HepG2 (cell line): ENCODE results near the gene ACSS1. TPM values are rescaled to one million over a fixed set of nuclear protein-coding genes. Genes with fewer than 3 reads are reported as not detected.

ENCODE experiments used
- ATAC-seq: fragments of 200-7000 bp; cut with Tn5 transposase; 3 replicates; pipeline ENCODE4 v1.9.1; 2020; ENCODE audit warnings: mild to moderate bottlenecking, moderate library complexity
- BruUV-seq: library from RNA; stranded (reverse); fragments of 400-500 nt; replicated peaks from 2 replicates; lab custom pipeline; 2021; lab: Mats Ljungman, UMichigan
- CTCF ChIA-PET: fragments of 300-600 bp; formaldehyde crosslinking; extraction: SDS; loops from one replicate; lab custom pipeline; 2021; ENCODE audit warnings: low total read pairs, inconsistent platforms, low intra/inter-chr PET ratio; lab: Yijun Ruan, JAX
- POLR2A ChIA-PET: fragments of 350-600 bp; sonication (Branson Sonifier 250); formaldehyde crosslinking; loops from one replicate; lab custom pipeline; 2020; ENCODE audit warnings: antibody characterized with exemption, inconsistent platforms; lab: Yijun Ruan, JAX
- DNase-seq: peaks from one replicate; pipeline ENCODE4 v3.0.0-alpha.2; 2015; ENCODE audit warnings: low spot score
- FAIRE-seq: peaks from 3 replicates; lab custom pipeline; 2011; peaks lifted over from hg19 to GRCh38; lab: Jason Lieb, UNC
- H2AFZ ChIP-seq: one replicate; pipeline ENCODE4 v1.6.1; 2011; ENCODE audit warnings: low read length, inconsistent platforms
- H3K27ac ChIP-seq: fragments of 300-600 bp; 3 replicates; pipeline ENCODE4 v1.8.0; 2011; ENCODE audit warnings: mixed run types, mild to moderate bottlenecking, mixed read lengths, low read length, inconsistent platforms; ENCODE audit not compliant: insufficient read depth; ENCODE audit errors: extremely low read length
- H3K27me3 ChIP-seq, 2 experiments: fragments of 200-600 bp in 1 of 2; 2 replicates in 1 of 2; 3 replicates in 1 of 2; pipeline versions ENCODE4 v1.6.0 to v1.8.0; 2011; ENCODE audit warnings: low read length in 2 of 2, mild to moderate bottlenecking in 2 of 2, moderate library complexity in 2 of 2, inconsistent platforms in 1 of 2; ENCODE audit not compliant: insufficient read depth in 2 of 2, control insufficient read depth in 1 of 2
- H3K36me3 ChIP-seq, 2 experiments: fragments of 200-600 bp in 1 of 2; replicated peaks in 1 of 2; 2 replicates in 1 of 2; 3 replicates in 1 of 2; pipeline versions ENCODE4 v1.5.1 to v1.8.0; 2011; ENCODE audit warnings: low read length in 2 of 2, inconsistent platforms in 1 of 2; ENCODE audit not compliant: insufficient read depth in 2 of 2, control insufficient read depth in 1 of 2
- H3K4me1 ChIP-seq: 2 replicates; pipeline ENCODE4 v1.5.1; 2012; ENCODE audit warnings: low read length, inconsistent platforms; ENCODE audit not compliant: insufficient read depth
- H3K4me2 ChIP-seq: 2 replicates; pipeline ENCODE4 v1.6.0; 2011; ENCODE audit warnings: low read depth, low read length, inconsistent platforms
- H3K4me3 ChIP-seq, 3 experiments: fragments of 200-600 bp in 1 of 3; sonication (generic), shearing (Covaris generic) in 1 of 3; replicated peaks in 1 of 3; 2 replicates each; pipeline ENCODE4 v1.5.1; 2011 to 2016; ENCODE audit warnings: low read length in 3 of 3, inconsistent platforms in 2 of 3, low read depth in 2 of 3, mild to moderate bottlenecking in 2 of 3, control low read depth in 1 of 3, mixed read lengths in 1 of 3; ENCODE audit not compliant: insufficient read depth in 1 of 3
- H3K79me2 ChIP-seq: one replicate; pipeline ENCODE4 v1.6.1; 2011; ENCODE audit warnings: low read length, inconsistent platforms; ENCODE audit not compliant: insufficient read depth
- H3K9ac ChIP-seq: 2 replicates; pipeline ENCODE4 v1.6.0; 2011; ENCODE audit warnings: mild to moderate bottlenecking, low read depth, low read length, inconsistent platforms; ENCODE audit not compliant: insufficient read depth
- H3K9me3 ChIP-seq: 2 replicates; pipeline ENCODE4 v1.5.1; 2012; ENCODE audit warnings: mild to moderate bottlenecking, low read length
- H4K20me1 ChIP-seq: 2 replicates; pipeline ENCODE4 v1.6.0; 2011; ENCODE audit warnings: inconsistent platforms, mild to moderate bottlenecking, low read length, moderate library complexity; ENCODE audit not compliant: insufficient read depth
- ZNF343 ChIP-seq: sonication (generic); formaldehyde crosslinking; IDR thresholded peaks from 2 replicates; pipeline ENCODE4 v1.4.0; 2020; ENCODE audit warnings: mild to moderate bottlenecking, missing genetic modification reagents
- WGBS: methylation state at CpG from one replicate; pipeline ENCODE4 v1.1.6; 2017; ENCODE audit warnings: low lambda C conversion rate; 5-methylcytosine and 5-hydroxymethylcytosine counted together
- in situ Hi-C: cut with HindIII; loops from 2 replicates; pipeline ENCODE4 v1.10.0; 2017; ENCODE audit warnings: low pct_unique_long_range_greater_than_20kb; ENCODE audit not compliant: extremely low pct_ligation_motif_present
- intact Hi-C: fragments of 100-400 bp; cut with micrococcal nuclease; formaldehyde crosslinking; loops from one replicate; pipeline ENCODE4 v1.10.0; 2022; ENCODE audit not compliant: unreplicated experiment
- polyA plus RNA-seq, 8 experiments: library from polyadenylated mRNA; depleted of rRNA in 3 of 8; stranded (reverse) in 7 of 8; unstranded in 1 of 8; fragments of >200 nt; fragmentation: Illumina TruSeq in 4 of 8; extraction: Trizol in 4 of 8; gene quantifications; 2 replicates each; pipeline versions ENCODE4 v1.2.1 to v1.2.3, GENCODE V29; 2011 to 2016; ENCODE audit warnings: low read depth in 4 of 8, missing spikeins in 1 of 8, mixed read lengths in 1 of 8; ENCODE audit not compliant: insufficient read depth in 1 of 8
- total RNA-seq, 5 experiments: library from RNA; depleted of rRNA; stranded (reverse); fragments of >200 nt; fragmentation: Illumina TruSeq; extraction: Trizol; gene quantifications; 2 replicates each; pipeline ENCODE4 v1.2.3, GENCODE V29; 2016; ENCODE audit warnings: low read depth in 1 of 5
- TF ChIP-seq, protein P1 (sequence below): sonication (generic); formaldehyde crosslinking; IDR thresholded peaks from 2 replicates; pipeline ENCODE4 v1.5.1; 2020; ENCODE audit warnings: mild to moderate bottlenecking, missing genetic modification reagents, moderate library complexity
- TF ChIP-seq, protein P2 (sequence below): sonication (generic); formaldehyde crosslinking; IDR thresholded peaks from 2 replicates; pipeline ENCODE4 v1.5.1; 2020; ENCODE audit warnings: missing genetic modification reagents, mild to moderate bottlenecking, borderline replicate concordance

ACSS1 gene
- total and polyA plus RNA-seq, 2 of the 13 experiments (the other 11 are each of a cell fraction or from before 2014, with no cell fraction given): 15.2 to 41.6 TPM

DNA sequence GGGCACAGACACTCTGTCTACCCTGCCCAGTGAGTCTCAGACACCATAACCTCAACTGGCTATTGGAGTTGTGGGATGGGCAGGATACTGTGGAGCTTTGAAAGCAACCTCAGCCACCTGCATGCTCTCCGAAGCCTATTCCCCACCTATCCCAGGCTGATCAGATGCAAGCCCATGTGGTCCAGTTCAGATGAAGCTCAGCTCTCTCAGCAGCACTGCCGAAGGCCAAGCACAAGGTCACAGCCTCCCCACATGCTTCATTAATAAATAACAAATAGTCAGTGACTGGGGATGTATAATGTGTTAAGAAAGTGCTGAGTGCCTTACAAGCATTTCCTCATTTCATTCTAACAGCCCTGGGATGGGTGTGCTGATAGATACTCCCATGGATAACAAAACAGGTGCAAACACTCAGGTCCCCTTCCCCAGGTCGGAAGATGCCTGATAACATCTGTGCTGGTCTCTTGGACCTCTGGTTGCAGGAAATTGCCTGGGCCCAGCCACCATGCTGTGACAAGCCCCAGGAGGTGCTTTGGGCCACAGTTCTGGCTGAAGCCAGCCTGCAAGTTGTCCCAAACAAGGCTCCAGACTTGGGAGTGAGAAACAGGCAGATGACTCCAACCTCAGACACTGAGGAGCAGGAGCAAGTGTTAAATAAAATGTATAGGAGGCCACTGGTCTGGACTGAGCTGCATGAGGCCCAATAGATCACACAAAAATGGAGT, 3.7 kb downstream of the ACSS1 start (continued):
- TF ChIP-seq, protein P1, sequence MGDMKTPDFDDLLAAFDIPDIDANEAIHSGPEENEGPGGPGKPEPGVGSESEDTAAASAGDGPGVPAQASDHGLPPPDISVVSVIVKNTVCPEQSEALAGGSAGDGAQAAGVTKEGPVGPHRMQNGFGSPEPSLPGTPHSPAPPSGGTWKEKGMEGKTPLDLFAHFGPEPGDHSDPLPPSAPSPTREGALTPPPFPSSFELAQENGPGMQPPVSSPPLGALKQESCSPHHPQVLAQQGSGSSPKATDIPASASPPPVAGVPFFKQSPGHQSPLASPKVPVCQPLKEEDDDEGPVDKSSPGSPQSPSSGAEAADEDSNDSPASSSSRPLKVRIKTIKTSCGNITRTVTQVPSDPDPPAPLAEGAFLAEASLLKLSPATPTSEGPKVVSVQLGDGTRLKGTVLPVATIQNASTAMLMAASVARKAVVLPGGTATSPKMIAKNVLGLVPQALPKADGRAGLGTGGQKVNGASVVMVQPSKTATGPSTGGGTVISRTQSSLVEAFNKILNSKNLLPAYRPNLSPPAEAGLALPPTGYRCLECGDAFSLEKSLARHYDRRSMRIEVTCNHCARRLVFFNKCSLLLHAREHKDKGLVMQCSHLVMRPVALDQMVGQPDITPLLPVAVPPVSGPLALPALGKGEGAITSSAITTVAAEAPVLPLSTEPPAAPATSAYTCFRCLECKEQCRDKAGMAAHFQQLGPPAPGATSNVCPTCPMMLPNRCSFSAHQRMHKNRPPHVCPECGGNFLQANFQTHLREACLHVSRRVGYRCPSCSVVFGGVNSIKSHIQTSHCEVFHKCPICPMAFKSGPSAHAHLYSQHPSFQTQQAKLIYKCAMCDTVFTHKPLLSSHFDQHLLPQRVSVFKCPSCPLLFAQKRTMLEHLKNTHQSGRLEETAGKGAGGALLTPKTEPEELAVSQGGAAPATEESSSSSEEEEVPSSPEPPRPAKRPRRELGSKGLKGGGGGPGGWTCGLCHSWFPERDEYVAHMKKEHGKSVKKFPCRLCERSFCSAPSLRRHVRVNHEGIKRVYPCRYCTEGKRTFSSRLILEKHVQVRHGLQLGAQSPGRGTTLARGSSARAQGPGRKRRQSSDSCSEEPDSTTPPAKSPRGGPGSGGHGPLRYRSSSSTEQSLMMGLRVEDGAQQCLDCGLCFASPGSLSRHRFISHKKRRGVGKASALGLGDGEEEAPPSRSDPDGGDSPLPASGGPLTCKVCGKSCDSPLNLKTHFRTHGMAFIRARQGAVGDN (CRISPR knock-in tag): peak; percentile 35
- TF ChIP-seq, all 625 proteins: peak for 21

DNA sequence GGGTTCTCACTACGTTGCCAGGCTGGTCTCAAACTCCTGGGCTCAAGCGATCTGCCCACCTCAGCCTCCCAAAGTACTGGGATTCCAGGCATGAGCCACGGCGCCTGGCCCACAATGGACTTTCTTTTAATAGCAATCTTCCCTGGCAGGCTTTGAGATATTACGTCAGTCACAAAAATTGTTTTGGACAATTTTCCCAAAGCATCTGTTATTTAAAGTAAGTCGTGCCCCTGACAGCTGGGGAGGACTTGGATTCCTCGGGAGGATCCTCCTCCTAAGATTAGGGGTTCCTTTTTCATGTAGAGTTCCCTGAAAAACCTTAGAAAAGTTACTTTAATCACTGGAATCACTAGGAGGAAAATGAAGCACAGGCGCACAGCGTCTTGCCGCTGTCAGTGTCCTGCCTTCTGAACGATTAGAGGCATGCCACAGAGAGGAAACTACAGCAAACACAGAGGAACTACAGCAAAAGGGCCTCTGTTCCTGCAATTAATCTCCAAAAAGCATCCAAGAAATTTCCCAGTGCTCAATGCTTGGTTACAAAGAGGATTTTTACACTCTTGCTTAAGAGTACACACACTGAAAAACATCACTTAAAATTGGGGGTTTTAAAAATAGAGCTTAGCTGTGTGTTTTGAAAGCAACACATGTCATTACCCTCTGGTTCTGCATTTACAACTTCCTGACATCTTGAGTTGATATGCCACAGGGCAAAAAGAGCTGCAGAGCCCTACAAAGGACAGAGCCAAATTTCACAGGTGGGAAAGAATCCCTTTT, 4.5 kb downstream of the ACSS1 start:
- no TSS peak for BruUV-seq
- peaks cover 0 to 4% of the 10 kb centered on the region in 2 experiments; a peak in 1 of 5 replicates for H3K27me3 ChIP-seq
- no peak overlapping the region for H3K4me3 ChIP-seq
- H4K20me1 ChIP-seq: no peaks in the 10 kb centered on the region; the same call in 1 of the 2 replicates
- intact Hi-C loops (no loop called here), in situ Hi-C loops (no loop called here)
- 72% methylated on average over 11 of the region's 11 CpGs for WGBS
- ChIA-PET POLR2A (interaction anchor here (1.1 to 7.7 kb wide), 3 partner anchors 9 to 30 kb away, joined by 3 to 77 read pairs (median 4); no protein-coding TSS in a partner anchor), CTCF (no interaction called here)
- no peak overlapping the region for H3K27ac ChIP-seq
- peaks cover 3% of the 10 kb centered on the region for H3K79me2 ChIP-seq
- peaks cover 69% of the 10 kb centered on the region for H3K4me1 ChIP-seq
- H2AFZ ChIP-seq: no peak overlapping the region
- FAIRE-seq: peak; percentile 8
- no peak overlapping the region for H3K4me2 ChIP-seq
- ATAC-seq: no peak
- TF ChIP-seq, protein P2, sequence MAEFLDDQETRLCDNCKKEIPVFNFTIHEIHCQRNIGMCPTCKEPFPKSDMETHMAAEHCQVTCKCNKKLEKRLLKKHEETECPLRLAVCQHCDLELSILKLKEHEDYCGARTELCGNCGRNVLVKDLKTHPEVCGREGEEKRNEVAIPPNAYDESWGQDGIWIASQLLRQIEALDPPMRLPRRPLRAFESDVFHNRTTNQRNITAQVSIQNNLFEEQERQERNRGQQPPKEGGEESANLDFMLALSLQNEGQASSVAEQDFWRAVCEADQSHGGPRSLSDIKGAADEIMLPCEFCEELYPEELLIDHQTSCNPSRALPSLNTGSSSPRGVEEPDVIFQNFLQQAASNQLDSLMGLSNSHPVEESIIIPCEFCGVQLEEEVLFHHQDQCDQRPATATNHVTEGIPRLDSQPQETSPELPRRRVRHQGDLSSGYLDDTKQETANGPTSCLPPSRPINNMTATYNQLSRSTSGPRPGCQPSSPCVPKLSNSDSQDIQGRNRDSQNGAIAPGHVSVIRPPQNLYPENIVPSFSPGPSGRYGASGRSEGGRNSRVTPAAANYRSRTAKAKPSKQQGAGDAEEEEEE (CRISPR knock-in tag): no peak
- peak; percentile 31; the same call in 1 of the 2 replicates for TF ChIP-seq ZNF343 (CRISPR knock-in tag)
- no peak for DNase-seq
- H3K9me3 ChIP-seq: no peaks in the 10 kb centered on the region
- H3K36me3 ChIP-seq: no peaks in the 10 kb centered on the region
- no peak overlapping the region for H3K9ac ChIP-seq
